ENCODE results near the gene TMBIM1.

DNA sequence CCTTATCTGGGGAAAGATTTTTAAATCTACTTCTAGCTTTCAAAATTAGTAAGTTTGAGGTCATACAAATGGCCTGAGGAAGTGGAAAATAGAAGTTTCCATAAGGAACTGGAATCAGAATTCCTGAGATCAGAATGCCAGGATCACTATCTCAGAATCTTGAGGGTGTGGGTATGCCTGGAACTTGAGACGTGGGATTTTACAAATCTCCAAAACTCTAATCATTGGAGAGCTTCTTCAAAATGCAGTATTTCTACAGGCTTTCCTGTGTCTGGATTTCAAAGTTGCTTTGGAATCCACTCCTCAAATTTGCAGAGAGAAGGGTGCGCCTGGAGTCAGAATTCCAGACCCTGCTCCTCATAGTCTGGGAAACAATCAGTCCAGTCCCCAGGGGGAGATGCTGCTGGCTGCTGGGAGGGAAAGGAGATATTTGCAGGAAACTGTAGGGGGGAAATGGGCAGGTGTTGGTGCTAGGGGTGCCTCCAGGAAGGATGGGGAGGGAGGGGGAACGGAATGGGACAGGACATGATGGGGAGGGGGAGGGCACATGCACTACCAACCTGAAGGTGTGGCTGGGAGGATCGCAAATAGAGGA lies 33.4 kb upstream of the TMBIM1 start:
- TF ChIP-seq POLR2AphosphoS5 (IDR thresholded peaks at IDR 0.05; ENCODE audit: low read depth, low read length): no peak
- TF ChIP-seq, protein P1, sequence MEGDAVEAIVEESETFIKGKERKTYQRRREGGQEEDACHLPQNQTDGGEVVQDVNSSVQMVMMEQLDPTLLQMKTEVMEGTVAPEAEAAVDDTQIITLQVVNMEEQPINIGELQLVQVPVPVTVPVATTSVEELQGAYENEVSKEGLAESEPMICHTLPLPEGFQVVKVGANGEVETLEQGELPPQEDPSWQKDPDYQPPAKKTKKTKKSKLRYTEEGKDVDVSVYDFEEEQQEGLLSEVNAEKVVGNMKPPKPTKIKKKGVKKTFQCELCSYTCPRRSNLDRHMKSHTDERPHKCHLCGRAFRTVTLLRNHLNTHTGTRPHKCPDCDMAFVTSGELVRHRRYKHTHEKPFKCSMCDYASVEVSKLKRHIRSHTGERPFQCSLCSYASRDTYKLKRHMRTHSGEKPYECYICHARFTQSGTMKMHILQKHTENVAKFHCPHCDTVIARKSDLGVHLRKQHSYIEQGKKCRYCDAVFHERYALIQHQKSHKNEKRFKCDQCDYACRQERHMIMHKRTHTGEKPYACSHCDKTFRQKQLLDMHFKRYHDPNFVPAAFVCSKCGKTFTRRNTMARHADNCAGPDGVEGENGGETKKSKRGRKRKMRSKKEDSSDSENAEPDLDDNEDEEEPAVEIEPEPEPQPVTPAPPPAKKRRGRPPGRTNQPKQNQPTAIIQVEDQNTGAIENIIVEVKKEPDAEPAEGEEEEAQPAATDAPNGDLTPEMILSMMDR (IDR thresholded peaks at IDR 0.05): no peak
